Glomerular visceral epithelial cell (primary cell): Measurements from ENCODE around the gene TMEM273.

Source experiments
- DNase-seq: peaks from one replicate; pipeline ENCODE4 v3.0.0-alpha.2; 2016; ENCODE audit errors: extremely low spot score

Gene TMEM273

GRCh38 chr10:49164559-49165188 is 23.5 kb downstream of the TMEM273 start:
- peak; percentile 25 for DNase-seq

- peak; percentile 59 for DNase-seq
Measured at GRCh38 chr10:49163741-49164140, 24.4 kb downstream of the TMEM273 start.

GRCh38 chr10:49162761-49163310 is 25.4 kb downstream of the TMEM273 start:
- DNase-seq: no peak

GRCh38 chr10:49162063-49162462 is 26.1 kb downstream of the TMEM273 start:
- DNase-seq: no peak

GRCh38 chr10:49161411-49161997 is 26.7 kb downstream of the TMEM273 start:
- DNase-seq: peak; percentile 30

- no peak for DNase-seq
Measured at GRCh38 chr10:49160814-49161213, 27.4 kb downstream of the TMEM273 start.

GRCh38 chr10:49160110-49160509 is 28.1 kb downstream of the TMEM273 start:
- no peak for DNase-seq

GRCh38 chr10:49158915-49159314 is 29.3 kb downstream of the TMEM273 start:
- DNase-seq: no peak

GRCh38 chr10:49158404-49158803 is 29.8 kb downstream of the TMEM273 start:
- no peak for DNase-seq

GRCh38 chr10:49157229-49157628 is 31.0 kb downstream of the TMEM273 start:
- no peak for DNase-seq

- no peak for DNase-seq
Measured at GRCh38 chr10:49154641-49155040, 33.5 kb downstream of the TMEM273 start.

GRCh38 chr10:49153971-49154370 is 34.2 kb downstream of the TMEM273 start:
- DNase-seq: peak; percentile 53

GRCh38 chr10:49153115-49153514 is 35.1 kb downstream of the TMEM273 start:
- no peak for DNase-seq

GRCh38 chr10:49152663-49153062 is 35.5 kb downstream of the TMEM273 start:
- DNase-seq: no peak

GRCh38 chr10:49152037-49152436 is 36.2 kb downstream of the TMEM273 start:
- no peak for DNase-seq

GRCh38 chr10:49151481-49151880 is 36.7 kb downstream of the TMEM273 start:
- DNase-seq: no peak

GRCh38 chr10:49151025-49151445 is 37.2 kb downstream of the TMEM273 start:
- no peak for DNase-seq

GRCh38 chr10:49150426-49150825 is 37.8 kb downstream of the TMEM273 start:
- DNase-seq: no peak

GRCh38 chr10:49149881-49150280 is 38.3 kb downstream of the TMEM273 start:
- DNase-seq: no peak

- DNase-seq: no peak
Measured at GRCh38 chr10:49144058-49144720, 44.0 kb downstream of the TMEM273 start.

GRCh38 chr10:49143249-49143648 is 44.9 kb downstream of the TMEM273 start:
- DNase-seq: no peak

- no peak for DNase-seq
Measured at GRCh38 chr10:49141541-49142332, 46.5 kb downstream of the TMEM273 start.
